Endometrial microvascular endothelial cells (primary cell): ENCODE measurements around the gene TTLL3. TPM values are rescaled to one million over a fixed set of nuclear protein-coding genes. Genes with fewer than 3 reads are reported as not detected.
"Not testable (repeated sequence)": the region's sequence is repeated elsewhere in the genome, so short reads cannot be mapped to it uniquely, and the experiment has no call there.

Experiments used
- in situ Hi-C: cut with HindIII; loops from 2 replicates; pipeline ENCODE4 v1.10.0; 2017; ENCODE audit warnings: low sequenced_read_pairs, low pct_unique_long_range_greater_than_20kb; ENCODE audit errors: inconsistent ontology term
- total RNA-seq: library from RNA; depleted of rRNA; stranded (reverse); fragments of >200 nt; gene quantifications from one replicate; pipeline ENCODE4 v1.2.3, GENCODE V29; 2015; ENCODE audit errors: inconsistent ontology term

The TTLL3 gene
- total RNA-seq, 1 donor from 2014 or later: 10.9 TPM

DNA sequence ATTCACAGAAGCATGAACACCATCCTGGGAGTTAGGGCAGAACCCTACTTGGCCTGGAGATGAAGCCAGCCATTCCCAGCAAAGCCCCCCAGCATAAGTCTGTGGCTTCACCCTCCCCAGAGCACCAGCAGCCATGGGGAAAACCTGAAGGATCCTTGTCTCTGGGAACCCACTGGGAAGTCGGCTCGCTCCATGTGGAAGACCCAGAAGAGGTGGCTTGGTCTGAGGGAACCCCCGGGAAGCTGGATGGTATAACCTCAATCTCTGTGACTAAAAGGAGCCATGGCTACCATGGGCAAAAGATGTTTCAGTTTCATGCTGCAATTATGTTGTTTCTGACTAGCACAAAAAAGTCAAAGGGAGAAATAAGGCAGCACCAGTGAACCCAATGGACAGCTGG, 45.5 kb downstream of the TTLL3 start:
- in situ Hi-C loops: no loop called here

DNA sequence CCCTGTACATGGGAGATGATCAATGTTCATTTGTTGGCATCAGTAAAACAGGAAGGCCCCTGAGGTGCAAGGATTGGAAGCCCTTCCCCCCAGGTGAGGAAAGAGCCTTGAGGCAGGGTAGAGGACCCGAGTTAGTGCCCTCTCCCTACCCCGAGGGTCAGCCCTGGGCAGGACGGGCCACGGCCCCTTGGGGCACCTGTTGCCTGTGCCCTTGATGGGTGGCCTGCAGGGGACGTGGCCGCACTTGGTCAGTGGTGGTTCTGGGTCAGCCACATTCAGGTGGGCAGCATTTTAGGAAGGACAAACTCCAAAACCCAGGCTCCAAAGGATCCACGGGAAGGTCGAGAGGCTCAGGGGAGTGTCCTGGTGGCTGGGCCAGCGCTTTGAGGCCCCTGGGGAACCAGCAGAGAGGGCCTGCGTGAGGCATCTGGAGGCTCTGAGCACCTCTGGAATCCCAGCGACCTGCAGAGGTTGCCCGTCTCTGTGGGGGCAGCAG, 49.5 kb downstream of the TTLL3 start:
- in situ Hi-C loops: no loop called here

DNA sequence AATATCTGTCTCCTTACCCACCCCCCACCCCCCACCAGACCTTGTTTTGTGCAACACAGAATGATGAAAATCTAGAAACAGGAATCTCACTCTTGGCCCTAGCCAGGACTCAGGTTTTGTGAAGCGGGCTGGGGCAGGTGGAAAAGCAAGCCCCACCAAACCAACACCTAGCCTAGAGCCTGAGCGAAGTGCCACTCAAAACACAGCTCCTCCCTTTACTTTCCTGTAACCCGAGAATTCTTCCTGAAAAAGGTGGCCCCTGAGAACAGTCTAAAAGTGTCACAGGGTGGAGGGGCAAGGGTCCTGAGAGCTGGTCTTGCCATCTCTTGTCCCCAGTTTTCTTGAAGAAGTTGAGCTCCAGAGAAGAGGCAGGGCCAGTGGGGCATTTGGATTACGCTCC, 51.1 kb downstream of the TTLL3 start:
- in situ Hi-C loops: no loop called here

DNA sequence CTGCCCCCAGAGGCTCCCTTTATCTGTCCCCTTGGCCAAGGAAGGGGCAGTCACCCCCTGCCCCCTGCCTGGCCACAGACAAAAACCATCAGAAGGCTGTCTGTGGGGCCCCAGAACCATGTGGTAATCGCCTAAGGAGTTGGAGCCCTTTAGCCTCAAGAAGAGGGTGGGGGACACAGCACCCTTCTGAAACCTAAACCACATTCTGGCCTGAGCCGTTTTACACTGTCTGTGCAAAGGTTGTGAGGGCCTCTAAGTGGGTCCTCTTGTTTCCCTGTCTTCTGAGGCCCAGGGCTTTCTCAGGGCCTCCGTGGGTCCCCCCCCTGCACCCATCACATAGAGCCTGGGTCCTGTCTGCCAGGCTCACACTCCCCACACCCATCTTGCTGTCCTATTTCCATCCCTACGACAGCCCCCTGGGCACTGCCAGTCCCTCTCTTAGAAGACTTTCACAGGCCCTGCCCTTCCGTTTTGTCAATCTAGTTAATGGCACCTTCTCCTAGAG, 51.6 kb downstream of the TTLL3 start:
- in situ Hi-C loops: no loop called here

DNA sequence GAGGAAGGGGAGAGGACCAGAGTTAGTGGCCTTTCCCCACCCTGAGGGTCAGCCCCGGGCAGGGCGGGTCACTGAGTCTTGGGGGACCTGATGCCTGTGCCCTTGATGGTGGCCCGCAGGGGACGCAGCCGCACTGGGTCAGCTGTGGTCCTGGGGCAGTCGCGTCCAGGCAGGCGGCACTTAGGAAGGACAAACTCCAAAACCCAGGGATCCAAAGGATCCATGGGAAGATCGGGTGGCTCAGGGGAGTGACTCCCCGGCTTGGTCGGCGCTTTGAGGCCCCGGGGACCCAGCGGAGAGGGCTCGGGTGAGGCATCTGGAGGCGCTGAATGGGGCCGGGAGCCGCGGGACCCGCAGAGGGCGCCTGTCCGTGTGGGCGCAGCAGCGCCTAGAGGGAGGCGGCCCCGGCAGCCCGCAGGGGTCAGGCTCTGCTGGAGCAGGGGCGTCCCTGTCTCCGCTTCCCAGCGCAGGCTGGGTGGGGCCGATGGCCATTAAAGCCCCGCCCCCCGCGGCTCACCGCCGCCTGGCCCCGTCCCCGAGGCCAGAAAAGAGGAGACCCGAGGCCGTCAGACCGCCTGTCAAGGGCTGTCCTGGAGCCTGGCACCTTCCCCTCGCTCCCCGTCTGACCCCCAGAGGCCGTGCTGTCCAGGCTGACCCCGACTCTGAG, 52.5 kb downstream of the TTLL3 start:
- in situ Hi-C loops: no loop called here

DNA sequence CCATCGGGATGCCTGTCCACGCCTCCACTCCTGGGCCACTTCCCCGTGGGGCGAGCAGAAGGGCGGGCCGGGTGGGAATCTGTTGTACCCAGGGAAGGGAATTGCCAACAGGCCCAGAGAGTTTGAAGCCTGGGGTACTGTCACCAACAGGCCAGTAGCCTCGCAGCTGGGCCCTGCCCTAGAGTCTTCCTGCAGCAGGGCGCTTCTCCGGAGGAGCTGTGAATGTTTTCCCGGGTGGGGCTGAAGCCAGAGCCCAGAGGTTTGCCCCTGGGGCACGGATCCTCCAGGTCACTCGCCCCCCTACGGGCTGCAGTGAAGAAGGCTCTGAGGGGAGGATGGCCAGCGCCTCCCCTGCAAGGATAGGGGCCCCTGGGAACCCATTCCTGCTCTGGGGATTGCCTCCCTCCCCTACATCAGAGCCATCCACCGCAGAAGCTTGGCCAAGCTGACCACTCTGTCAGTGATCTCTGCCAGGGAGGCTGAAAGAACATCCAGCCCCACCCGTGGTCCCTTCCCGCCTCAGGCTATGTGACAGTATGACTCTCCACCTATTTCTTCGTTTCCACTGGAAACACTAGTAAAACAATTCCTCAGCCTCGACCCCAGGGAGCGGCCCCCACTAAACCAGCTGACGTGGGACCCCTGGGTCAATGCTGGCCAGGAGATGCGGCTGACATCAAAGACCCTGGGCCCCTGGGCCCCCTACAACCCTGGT, 53.2 kb downstream of the TTLL3 start:
- in situ Hi-C loops: no loop called here

DNA sequence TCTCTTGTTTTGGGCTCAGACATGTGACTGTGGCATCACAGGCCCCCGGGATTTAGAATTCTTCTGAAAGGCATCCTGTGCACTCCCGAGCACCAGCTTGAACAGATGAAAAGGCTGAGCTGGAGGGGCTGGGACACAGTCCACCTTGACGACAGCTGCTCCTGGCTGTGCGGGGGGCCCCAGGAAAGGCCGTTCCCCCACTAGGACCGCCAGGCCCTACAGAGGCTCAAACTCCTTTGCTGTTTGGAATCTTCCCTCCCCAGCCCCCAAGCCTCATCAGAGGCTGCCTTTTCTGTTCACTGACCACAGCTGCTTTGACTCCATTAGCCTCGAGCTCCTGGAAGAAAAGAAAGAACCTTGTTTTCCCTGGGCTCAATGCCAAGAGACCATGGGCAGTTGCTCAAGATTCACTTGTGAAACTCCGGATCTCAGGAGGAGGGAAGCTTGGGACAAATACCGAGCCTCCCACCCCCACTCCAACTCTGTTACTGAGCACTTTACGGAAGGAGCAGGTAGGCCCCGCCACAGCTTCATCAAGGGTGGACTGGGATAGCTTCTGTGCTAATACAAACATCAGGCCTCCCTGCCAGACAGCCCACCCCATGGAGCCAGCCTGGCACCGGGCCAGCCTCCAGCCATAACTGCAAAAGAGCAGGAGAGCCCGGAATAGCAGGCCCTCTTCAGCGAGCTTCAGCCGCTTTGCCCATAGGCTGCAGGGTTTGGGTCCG, 54.3 kb downstream of the TTLL3 start:
- in situ Hi-C loops: no loop called here

DNA sequence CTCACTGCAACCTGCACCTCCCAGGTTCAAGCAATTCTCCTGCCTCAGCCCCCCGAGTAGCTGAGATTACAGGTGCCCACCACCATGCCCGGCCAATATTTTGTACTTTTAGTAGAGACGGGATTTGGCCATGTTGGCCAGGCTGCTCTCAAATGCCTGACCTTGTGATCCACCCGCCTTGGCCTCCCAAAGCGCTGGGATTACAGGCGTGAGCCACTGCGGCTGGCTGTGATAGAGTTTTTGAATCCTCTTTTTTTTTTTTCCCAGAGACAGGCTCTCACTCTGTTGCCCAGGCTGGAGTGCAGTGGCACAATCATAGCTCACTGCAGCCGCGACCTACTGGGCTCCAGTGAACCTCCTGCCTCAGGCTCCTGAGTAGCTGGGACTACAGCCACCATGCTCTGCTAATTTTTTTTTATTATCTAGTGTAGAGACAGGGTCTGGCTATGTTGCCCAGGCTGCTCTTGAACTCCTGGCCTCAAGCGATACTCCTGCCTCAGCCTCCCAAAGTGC, 55.1 kb downstream of the TTLL3 start:
- in situ Hi-C loops: not testable (repeated sequence)

DNA sequence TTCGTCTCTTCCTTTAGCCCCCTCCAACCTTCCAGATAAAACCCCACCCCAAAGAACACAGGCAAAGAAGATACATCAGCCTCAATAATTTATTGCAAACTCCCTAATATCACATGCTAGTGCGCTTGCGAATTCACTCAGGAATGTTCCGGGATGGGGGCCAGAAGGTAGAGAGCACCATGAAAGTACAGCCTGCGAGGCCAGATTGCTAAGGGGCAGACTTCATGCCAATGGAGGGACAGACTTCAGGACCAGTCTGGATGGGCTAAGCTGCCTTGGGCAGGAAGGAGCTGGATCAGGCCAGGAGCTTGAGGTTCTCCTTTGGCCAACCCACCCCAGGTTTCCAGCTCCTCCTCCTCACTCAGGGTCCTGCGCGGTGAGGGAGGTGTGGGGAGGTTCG, 56.6 kb downstream of the TTLL3 start:
- in situ Hi-C loops: no loop called here

DNA sequence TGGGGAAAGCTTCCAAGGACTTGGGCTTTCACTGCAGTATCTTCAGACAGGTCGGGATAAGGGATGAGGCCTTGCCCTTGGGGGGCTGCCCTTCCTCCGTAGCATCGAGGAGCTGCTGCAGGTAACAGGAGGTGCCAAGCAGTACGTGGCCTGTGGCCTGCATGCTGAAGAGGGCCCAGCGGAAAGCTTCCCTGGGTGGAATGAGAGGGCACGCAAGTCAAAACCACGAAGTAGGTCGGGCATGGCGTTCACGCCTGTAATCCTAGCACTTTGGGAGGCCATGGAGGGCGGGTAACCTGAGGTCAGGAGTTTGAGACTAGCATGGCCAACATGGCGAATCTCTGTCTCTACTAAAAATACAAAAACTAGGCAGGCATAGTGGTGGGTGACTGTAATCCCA, 57.0 kb downstream of the TTLL3 start:
- in situ Hi-C loops: no loop called here

DNA sequence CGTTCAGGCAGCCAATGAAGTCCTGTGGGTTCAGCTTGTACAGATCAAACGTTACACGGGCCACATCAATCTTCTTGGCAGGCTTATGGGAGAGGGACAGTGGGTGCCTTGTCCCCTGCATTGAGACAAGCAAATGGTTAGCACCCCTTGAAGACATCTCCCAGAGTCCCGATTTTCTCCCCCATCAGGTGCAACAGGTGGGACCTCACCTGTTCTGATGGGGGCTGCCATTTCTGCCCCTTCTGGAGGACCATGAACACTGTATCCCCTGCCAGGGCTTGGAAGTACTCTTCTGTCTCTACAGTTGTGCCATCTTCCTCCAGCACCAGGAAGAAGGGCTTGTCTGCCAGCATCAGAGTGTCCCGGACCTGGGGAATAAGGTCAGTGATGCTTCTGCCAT, 59.9 kb downstream of the TTLL3 start:
- in situ Hi-C loops: no loop called here

DNA sequence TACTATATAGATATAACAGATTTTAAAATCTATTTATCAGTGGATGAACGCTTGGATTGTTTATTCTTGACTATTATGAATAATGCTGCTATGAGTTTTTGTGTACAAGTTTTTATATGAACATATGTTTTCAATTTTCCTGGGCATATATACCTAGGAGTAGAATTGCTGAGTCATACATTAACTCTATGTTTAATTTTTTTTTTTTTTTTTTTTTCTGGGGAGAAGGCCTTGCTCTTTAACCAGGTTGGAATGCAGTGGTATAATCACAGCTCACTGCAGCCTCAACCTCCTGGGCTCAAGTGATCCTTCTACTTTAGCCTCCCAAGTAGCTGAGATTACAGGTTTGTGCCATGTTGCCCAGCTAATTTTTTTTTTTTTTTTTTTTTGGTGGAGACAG, 60.9 kb downstream of the TTLL3 start:
- in situ Hi-C loops: no loop called here

DNA sequence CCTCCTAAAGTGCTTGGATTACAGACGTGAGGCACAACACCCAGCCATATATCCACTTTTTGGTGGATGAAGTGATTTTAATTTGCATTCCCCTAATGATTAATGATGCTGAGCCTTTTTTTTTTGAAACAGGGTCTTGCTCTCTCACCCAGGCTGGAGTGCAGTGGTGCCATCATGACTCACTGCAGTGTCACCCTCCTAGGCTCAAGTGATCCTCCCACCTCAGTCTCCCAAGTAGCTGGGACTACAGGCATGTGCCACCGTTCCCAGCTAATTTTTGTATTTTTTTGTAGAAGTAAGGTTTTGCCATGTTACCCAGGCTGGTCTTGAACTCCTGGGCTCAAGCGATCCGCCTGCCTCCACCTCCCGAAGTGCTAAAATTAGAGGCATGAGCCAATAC, 62.0 kb downstream of the TTLL3 start:
- in situ Hi-C loops: not testable (repeated sequence)

DNA sequence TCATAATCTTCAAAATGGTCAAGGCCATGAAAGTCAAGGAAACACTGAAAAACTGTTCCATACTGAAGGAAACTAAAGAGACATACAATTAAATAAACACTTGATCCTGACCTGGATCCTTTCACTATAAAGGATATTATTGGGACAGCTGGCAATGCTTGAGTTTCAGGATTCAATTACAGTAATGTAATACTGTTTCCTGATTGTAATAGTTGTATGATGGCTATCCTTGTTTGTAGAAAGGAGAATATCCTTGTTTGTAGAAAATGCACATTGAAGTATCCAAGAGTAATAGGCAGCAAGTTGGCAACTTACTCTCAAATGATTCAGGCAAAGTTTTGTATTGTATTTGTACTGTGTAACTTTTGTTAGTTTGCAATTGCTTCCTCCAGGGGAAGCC, 65.4 kb downstream of the TTLL3 start:
- in situ Hi-C loops: no loop called here

DNA sequence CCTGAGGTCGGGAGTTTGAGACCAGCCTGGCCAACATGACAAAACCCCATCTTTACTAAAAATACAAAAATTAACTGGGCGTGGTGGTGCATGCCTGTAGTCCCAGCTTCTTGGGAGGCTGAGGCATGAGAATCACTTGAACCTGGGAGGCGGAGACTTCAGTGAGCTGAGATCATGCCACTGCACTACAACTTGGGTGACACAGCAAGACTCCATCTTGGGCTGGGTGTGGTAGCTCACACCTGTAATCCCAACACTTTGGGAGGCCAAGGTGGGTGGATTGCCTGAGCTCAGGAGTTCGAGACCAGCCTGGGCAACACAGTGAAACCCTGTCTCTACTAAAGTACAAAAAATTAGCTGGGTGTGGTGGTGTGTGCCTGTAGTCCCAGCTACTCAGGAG, 66.2 kb downstream of the TTLL3 start:
- in situ Hi-C loops: not testable (repeated sequence)

DNA sequence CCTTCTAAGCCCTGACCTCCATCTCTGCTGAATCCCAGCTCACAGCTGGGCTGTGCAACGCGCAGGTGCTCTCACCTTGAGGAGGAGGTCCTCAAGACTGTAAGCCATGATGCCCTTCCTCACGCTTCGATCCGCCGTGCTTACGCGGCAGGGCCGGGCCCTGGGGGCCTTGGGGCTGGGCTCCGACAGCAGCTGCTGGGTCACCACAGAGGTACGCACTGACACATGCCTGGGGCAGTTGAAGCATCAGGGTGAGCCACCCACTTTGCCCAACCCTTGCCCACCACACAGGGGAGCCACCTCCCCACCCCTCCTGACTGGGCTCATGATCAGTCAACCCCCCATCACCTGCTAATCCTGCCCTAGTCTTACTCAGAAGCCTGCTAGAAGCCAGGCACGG, 66.9 kb downstream of the TTLL3 start:
- in situ Hi-C loops: no loop called here

DNA sequence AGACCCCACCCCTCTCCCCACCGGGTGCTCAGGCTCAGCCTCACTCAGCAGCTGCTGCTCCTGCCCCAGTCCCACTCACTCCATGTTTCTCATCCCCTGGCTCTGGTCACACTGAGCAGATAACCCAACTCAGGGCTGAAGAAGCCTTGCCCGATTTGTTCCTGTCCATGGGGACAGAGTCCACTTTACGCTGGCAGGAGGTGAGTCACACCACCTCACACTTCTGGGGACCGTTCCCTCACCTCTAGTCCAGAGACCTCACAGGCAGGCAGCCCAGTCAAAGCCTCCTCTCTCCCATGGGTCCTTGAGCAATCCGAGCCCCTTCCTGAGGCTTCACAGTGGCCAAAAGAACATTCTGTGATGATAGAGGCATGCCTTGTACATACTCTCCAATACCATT, 68.6 kb downstream of the TTLL3 start:
- in situ Hi-C loops: no loop called here

DNA sequence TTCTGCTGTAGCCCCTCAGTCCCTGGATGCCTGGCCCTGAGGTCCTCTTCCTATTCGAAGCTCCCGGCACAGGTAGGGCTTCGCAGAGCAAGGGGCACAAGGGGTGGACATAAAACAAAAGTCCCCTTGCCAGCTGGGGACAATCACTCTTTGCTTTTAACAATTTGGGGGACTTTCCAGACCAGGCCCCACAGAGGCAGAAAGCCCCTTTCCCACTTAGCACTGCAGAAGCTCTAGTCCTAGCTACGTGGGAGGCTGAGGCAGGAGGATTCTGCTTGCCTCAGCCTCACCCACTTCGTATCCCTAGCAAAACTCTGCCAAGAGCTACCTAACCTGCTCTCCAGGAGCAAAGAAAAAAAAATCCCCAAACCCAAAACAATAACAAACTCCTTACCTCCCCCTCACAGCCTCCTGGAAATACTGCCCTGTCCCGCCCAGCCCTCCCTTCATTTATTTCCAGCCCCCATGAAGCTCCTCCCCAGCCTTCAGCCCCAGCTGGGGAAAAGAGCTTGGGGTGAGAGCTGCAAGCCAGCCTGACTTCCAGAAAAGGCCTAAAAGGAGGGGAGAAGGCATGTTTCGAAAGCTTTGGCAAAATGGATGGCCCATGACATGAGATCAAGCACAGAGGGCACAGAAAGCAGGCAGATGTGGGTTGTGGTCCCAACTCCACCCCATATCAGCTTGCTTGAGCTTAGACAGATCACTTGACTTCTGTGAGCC, 69.9 kb downstream of the TTLL3 start, which contains the start of gene CIDEC:
TSS of gene CIDEC (minus strand) at position 424 of the 720 bp plus-strand sequence. CDS start 1,767 bp downstream, outside the sequence.
- in situ Hi-C loops: no loop called here

DNA sequence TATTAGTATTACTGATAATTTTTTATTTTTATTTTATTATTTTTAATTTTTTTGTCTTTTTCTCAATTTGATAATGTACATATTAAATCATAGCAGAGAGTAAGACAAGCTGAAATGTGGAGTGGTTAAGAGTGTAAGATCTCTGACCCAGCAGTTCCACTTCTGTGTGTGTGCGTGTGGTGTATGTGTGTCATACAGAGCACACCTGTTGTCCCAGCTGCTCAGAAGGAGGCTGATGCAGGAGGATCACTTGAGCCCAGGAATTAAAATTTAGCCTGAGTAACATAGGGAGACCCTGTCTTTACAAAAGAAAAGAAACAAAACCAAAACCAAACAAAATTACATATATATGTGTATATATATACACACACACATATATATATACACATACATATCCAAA, 71.4 kb downstream of the TTLL3 start:
- in situ Hi-C loops: no loop called here
